Activated effector memory CD4-positive, alpha-beta T cell treated with Interleukin-2 at 50 U/mL for 16 hours (primary cell): ENCODE results near the gene TYRO3.

Source experiments
- DNase-seq: peaks from one replicate; pipeline ENCODE4 v3.0.0-alpha.2; 2020

The TYRO3 gene

GRCh38 chr15:41558400-41559238, at the start of gene TYRO3:
Gene TYRO3 (plus strand): TSS chr15:41559212. CDS start chr15:41559258, 46 bp downstream.
- peak; percentile 62 for DNase-seq

- DNase-seq: no peak
These were observed 48.3 kb upstream of the TYRO3 start for GRCh38 chr15:41510728-41511127.

GRCh38 chr15:41511331-41511898, 47.6 kb upstream of the TYRO3 start:
- no peak for DNase-seq

GRCh38 chr15:41511899-41512369, 47.1 kb upstream of the TYRO3 start:
- no peak for DNase-seq

- DNase-seq: no peak
These were observed 46.5 kb upstream of the TYRO3 start for GRCh38 chr15:41512512-41512939.

- DNase-seq: no peak
These were observed 46.0 kb upstream of the TYRO3 start for GRCh38 chr15:41512940-41513505.

- no peak for DNase-seq
These were observed 45.3 kb upstream of the TYRO3 start, which contains the start of gene LTK for GRCh38 chr15:41513506-41514227. Gene LTK (minus strand): TSS chr15:41513827. CDS start chr15:41513709, 118 bp downstream.

- no peak for DNase-seq
These were observed 41.0 kb upstream of the TYRO3 start for GRCh38 chr15:41517895-41518449.

GRCh38 chr15:41520636-41521035, 38.4 kb upstream of the TYRO3 start:
- DNase-seq: no peak

GRCh38 chr15:41521614-41522013, 37.4 kb upstream of the TYRO3 start:
- no peak for DNase-seq

GRCh38 chr15:41523097-41523496, 35.9 kb upstream of the TYRO3 start:
- no peak for DNase-seq

GRCh38 chr15:41530363-41530956, 28.6 kb upstream of the TYRO3 start:
- no peak for DNase-seq

- DNase-seq: no peak
These were observed 23.5 kb upstream of the TYRO3 start for GRCh38 chr15:41535544-41535943.

GRCh38 chr15:41536866-41537265, 22.1 kb upstream of the TYRO3 start:
- no peak for DNase-seq

- no peak for DNase-seq
These were observed 15.5 kb upstream of the TYRO3 start for GRCh38 chr15:41543521-41543870.

GRCh38 chr15:41544650-41545015, 14.4 kb upstream of the TYRO3 start:
- no peak for DNase-seq

- DNase-seq: no peak
These were observed 13.8 kb upstream of the TYRO3 start for GRCh38 chr15:41545218-41545617.

- no peak for DNase-seq
These were observed 11.9 kb upstream of the TYRO3 start for GRCh38 chr15:41546851-41547786.

- DNase-seq: no peak
These were observed 8.8 kb upstream of the TYRO3 start for GRCh38 chr15:41550066-41550775.

- no peak for DNase-seq
These were observed 5.3 kb upstream of the TYRO3 start for GRCh38 chr15:41553731-41554130.

- DNase-seq: no peak
These were observed 4.7 kb upstream of the TYRO3 start for GRCh38 chr15:41554343-41554742.
